GM12874 (cell line): ENCODE data around the gene PRDM16.

ENCODE experiments used
- CTCF ChIP-seq: IDR thresholded peaks from 2 replicates; pipeline ENCODE4 v1.5.1; 2011; ENCODE audit warnings: low read depth, mild to moderate bottlenecking, control low read depth, low read length, moderate library complexity; ENCODE audit not compliant: insufficient read depth

Gene PRDM16

GRCh38 chr1:3440711-3441409 lies 371.9 kb downstream of the PRDM16 start:
- no peak for TF ChIP-seq CTCF

- no peak for TF ChIP-seq CTCF
Measured at GRCh38 chr1:3441410-3441847, 372.4 kb downstream of the PRDM16 start.

- no peak for TF ChIP-seq CTCF
Measured at GRCh38 chr1:3441880-3442279, 372.9 kb downstream of the PRDM16 start.

DNA sequence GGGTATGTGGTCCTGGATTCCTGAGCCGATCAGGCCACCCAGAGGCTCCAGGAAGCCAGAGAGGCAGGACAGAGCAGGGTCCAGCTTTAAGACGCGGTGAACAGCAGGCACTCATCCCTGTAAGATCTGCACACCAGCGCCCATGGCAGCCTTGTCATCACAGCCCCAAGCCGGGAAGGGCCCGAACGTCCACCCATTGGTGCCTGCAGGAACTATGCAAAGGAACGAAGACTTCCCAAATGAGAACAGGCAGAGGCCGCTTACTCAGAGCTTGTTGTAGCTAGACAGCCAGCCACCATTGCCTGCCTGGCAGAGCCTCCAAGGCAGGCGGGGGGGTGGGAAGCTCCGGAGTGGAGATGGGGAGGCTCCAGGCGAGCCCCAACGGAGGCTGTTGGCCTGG lies 373.3 kb downstream of the PRDM16 start:
- no peak for TF ChIP-seq CTCF

DNA sequence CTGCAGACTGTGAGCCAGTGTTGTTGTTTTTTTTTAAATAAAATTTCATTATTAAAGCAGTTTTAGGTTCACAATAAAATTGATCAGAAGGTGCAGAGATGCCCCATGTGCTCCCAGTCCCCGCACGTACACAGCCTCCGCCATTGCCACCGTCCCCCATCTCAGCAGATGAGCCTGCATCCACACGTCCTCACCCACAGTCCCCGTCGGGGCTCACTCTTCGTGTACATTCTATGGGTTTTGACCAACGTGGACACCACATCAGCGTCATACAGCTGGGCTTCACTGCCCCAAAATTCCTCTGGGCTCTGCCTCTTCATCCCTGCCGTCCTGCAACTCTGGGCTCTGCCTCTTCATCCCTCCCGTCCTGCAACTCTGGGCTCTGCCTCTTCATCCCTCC lies 373.9 kb downstream of the PRDM16 start:
- no peak for TF ChIP-seq CTCF

- TF ChIP-seq CTCF = no peak
Measured at GRCh38 chr1:3443807-3444206, 374.8 kb downstream of the PRDM16 start.

DNA sequence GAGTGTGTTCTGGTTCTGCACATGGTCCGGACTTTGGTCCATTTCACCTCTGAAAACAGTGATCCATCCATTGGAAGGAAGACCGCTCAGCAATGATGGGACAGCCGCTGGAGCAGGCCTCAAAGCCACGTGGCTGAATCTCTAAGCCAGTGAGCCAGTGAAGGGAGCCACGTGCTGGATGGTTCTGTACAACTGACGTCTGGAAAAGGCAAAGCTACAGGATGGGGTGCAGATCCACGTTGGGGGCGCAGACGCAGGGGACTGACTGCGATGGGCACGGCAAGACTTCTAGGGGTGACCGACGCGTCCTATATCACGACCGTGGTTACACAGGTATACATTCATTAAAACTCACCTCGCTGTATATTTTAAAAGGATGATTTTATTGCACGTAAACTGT lies 375.3 kb downstream of the PRDM16 start:
- TF ChIP-seq CTCF = no peak
